Esophagus squamous epithelium (tissue), 5 donors: ENCODE results near the gene ZBED4. TPM values are rescaled to one million over a fixed set of nuclear protein-coding genes. Genes with fewer than 3 reads are reported as not detected.
"Not testable (repeated sequence)": the region's sequence is repeated elsewhere in the genome, so short reads cannot be mapped to it uniquely, and the experiment has no call there.

Experiments
- DNase-seq: peaks from one replicate; lab custom pipeline; 2025; lab: John Stamatoyannopoulos, UW
- H3K27ac ChIP-seq, 4 donors: fragments of 200-600 bp; sonication (generic); one replicate each; pipeline ENCODE4 v1.5.1; 2016 to 2019; ENCODE audit warnings: mild to moderate bottlenecking in 1 of 4
- H3K27me3 ChIP-seq, 4 donors: fragments of 200-600 bp; sonication (generic); 1 replicate in 3 of 4; 2 replicates in 1 of 4; pipeline versions ENCODE4 v1.5.1 to v1.6.0; 2017 to 2021; ENCODE audit warnings: antibody characterized with exemption in 1 of 4
- H3K36me3 ChIP-seq, 3 donors: fragments of 200-600 bp; sonication (generic); one replicate each; pipeline ENCODE4 v1.5.1; 2016 to 2019
- H3K4me1 ChIP-seq, 3 donors: fragments of 200-600 bp; sonication (generic); one replicate each; pipeline ENCODE4 v1.5.1; 2017 to 2019
- H3K4me3 ChIP-seq, 4 donors: fragments of 200-600 bp; sonication (generic); 1 replicate in 3 of 4; 2 replicates in 1 of 4; pipeline ENCODE4 v1.5.1; 2016 to 2019; ENCODE audit warnings: mild to moderate bottlenecking in 2 of 4, moderate library complexity in 1 of 4
- H3K9me3 ChIP-seq, 3 donors: fragments of 200-600 bp; sonication (generic); one replicate each; pipeline ENCODE4 v1.5.1; 2016 to 2019
- POLR2A ChIP-seq, 4 donors: fragments of 450-650 bp; IDR thresholded peaks; one replicate each; pipeline ENCODE4 v1.6.1; 2017; ENCODE audit warnings: antibody characterized with exemption in 4 of 4, mild to moderate bottlenecking in 4 of 4, moderate library complexity in 3 of 4
- WGBS, 2 donors: methylation state at CpG; one replicate each; pipeline ENCODE4 v1.1.5; 2018; 5-methylcytosine and 5-hydroxymethylcytosine counted together
- intact Hi-C: fragments of 100-400 bp; cut with DNase I; formaldehyde crosslinking; loops from one replicate; pipeline ENCODE4 v1.15.0; 2022
- total RNA-seq, 4 donors: library from RNA; depleted of rRNA; stranded (reverse); fragments of >200 nt; gene quantifications; one replicate each; pipeline ENCODE4 v1.1.0, GENCODE V29; 2016
- TF ChIP-seq, protein P1 (sequence below), 6 experiments: fragments of 450-650 bp in 4 of 6; fragments of 200-600 bp in 2 of 6; sonication (generic) in 2 of 6; IDR thresholded peaks; one replicate each; pipeline ENCODE4 v1.5.1; 2016 to 2019; ENCODE audit warnings: antibody characterized with exemption in 6 of 6, mild to moderate bottlenecking in 4 of 6, moderate library complexity in 4 of 6
- donor health status: DM: yes; HTN: yes; CAD: no.

The ZBED4 gene
- total RNA-seq, 4 donors from 2014 or later: 9.6 to 14.1 (median 13.7) TPM

GRCh38 chr22:49815641-49816091 lies 38.0 kb upstream of the ZBED4 start:
- Histone ChIP-seq H3K27me3 (no peaks in the 10 kb centered on the region), H3K4me1 (peaks cover 13 to 75% (median 14%) of the 10 kb centered on the region in 3 donors), H3K9me3 (no peaks in the 10 kb centered on the region), H3K36me3 (peaks cover 3 to 77% (median 19%) of the 10 kb centered on the region in 3 donors), H3K27ac (no peak overlapping the region), H3K4me3 (no peak overlapping the region)
- no peak for DNase-seq
- 43 to 49% methylated on average over 8 to 9 of the region's 15 CpGs for WGBS, 2 donors
- intact Hi-C loops: no loop called here
- TF ChIP-seq, protein P1, sequence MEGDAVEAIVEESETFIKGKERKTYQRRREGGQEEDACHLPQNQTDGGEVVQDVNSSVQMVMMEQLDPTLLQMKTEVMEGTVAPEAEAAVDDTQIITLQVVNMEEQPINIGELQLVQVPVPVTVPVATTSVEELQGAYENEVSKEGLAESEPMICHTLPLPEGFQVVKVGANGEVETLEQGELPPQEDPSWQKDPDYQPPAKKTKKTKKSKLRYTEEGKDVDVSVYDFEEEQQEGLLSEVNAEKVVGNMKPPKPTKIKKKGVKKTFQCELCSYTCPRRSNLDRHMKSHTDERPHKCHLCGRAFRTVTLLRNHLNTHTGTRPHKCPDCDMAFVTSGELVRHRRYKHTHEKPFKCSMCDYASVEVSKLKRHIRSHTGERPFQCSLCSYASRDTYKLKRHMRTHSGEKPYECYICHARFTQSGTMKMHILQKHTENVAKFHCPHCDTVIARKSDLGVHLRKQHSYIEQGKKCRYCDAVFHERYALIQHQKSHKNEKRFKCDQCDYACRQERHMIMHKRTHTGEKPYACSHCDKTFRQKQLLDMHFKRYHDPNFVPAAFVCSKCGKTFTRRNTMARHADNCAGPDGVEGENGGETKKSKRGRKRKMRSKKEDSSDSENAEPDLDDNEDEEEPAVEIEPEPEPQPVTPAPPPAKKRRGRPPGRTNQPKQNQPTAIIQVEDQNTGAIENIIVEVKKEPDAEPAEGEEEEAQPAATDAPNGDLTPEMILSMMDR (IDR thresholded peaks at IDR 0.05): no peak
- no peak for TF ChIP-seq POLR2A (IDR thresholded peaks at IDR 0.05)

GRCh38 chr22:49817359-49817758 lies 36.3 kb upstream of the ZBED4 start:
- peaks cover 6 to 94% (median 28%) of the 10 kb centered on the region in 3 donors for H3K36me3 ChIP-seq
- H3K27ac ChIP-seq: no peak overlapping the region
- H3K4me1 ChIP-seq: peaks cover 15 to 85% (median 21%) of the 10 kb centered on the region in 3 donors
- H3K27me3 ChIP-seq: no peaks in the 10 kb centered on the region
- no peaks in the 10 kb centered on the region for H3K9me3 ChIP-seq
- DNase-seq: no peak
- H3K4me3 ChIP-seq: no peak overlapping the region
- 50% methylated on average over 1 of the region's 3 CpGs; no CpG with 5 or more reads in 1 of the 2 donors for whole genome bisulfite sequencing, 2 donors
- TF ChIP-seq, protein P1 (IDR thresholded peaks at IDR 0.05): no peak
- TF ChIP-seq POLR2A (IDR thresholded peaks at IDR 0.05): no peak
- intact Hi-C loops: no loop called here

- Histone ChIP-seq H3K4me3 (no peak overlapping the region), H3K36me3 (peaks cover 21 to 96% (median 43%) of the 10 kb centered on the region in 3 donors), H3K27me3 (no peaks in the 10 kb centered on the region), H3K4me1 (peaks cover 23 to 85% (median 36%) of the 10 kb centered on the region in 3 donors), H3K9me3 (no peaks in the 10 kb centered on the region), H3K27ac (no peak overlapping the region)
- TF ChIP-seq, protein P1 (IDR thresholded peaks at IDR 0.05): no peak
- TF ChIP-seq POLR2A (IDR thresholded peaks at IDR 0.05): no peak
- intact Hi-C loops: no loop called here
- DNase-seq: no peak
- 73 to 78% methylated on average over 7 of the region's 7 CpGs for WGBS, 2 donors
These were observed 32.7 kb upstream of the ZBED4 start for GRCh38 chr22:49820984-49821383.

DNA sequence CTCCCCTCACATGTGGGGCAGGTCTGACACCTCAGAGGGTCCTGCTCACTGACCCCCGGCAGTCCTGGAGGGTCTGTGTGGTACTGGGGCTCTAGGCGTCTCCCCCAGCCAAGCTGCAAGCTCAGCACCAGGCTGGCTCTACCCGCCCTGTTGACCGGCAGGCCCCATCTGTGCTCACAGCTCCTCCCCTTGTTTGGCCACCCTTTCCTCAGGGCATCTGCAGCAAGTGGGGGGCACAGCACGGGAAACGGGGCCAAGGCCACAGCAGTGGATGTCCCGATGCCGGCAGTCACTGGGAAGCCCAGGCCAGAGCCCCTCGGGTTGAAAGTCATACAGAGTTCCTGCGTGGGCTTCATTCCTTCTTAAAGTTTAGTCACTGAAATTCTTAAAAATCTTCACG lies 31.9 kb upstream of the ZBED4 start:
- DNase-seq: not testable (repeated sequence)

DNA sequence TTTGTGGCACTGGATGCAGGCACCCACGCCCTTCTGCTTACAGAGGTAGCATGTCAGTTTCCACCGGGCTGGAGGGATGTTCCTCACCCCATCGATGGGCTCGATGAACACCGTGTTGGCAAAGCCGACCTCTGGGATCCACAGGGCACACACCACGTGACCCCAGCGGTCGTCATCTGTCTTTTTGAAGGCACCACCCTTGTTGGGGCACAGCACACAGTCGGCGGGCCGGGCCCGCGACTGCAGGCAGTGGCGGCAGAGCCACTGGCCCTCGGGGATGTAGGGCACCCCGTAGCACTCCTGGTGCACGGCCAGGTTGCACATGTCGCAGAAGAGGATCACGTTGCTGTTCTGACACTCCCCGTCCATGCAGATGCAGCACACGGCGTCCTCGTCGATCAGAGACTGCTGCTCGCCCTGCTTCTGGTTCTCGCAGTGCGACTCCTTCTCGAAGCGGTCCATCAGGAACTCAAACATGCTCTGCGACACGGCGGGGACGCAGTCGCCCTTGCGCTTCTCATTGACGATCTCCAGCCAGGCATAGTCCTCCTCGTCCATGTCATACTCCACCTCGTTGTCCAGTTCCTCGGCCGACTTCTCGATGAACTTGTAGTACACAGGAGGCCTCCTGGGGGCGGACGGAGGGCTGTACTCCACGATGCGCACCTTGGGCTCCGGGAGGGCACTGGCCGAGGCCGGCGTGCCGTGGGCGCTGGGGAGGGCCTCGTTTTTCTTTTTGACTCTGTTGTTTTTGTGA lies 30.2 kb upstream of the ZBED4 start:
- H3K36me3 ChIP-seq: peaks cover 21 to 71% (median 39%) of the 10 kb centered on the region in 3 donors
- TF ChIP-seq, protein P1 (IDR thresholded peaks at IDR 0.05): no peak
- TF ChIP-seq POLR2A (IDR thresholded peaks at IDR 0.05): no peak
- 90 to 93% methylated on average over 31 to 43 of the region's 53 CpGs for WGBS, 2 donors
- H3K4me1 ChIP-seq: peaks cover 25 to 77% (median 35%) of the 10 kb centered on the region in 3 donors
- intact Hi-C loops: no loop called here
- no peaks in the 10 kb centered on the region for H3K9me3 ChIP-seq
- no peaks in the 10 kb centered on the region for H3K27me3 ChIP-seq
- H3K4me3 ChIP-seq: no peak overlapping the region
- no peak for DNase-seq
- H3K27ac ChIP-seq: no peak overlapping the region

More for the DNA sequence above, 31.9 kb upstream of the ZBED4 start:
- intact Hi-C loops, H3K27ac ChIP-seq, H3K9me3 ChIP-seq, H3K4me3 ChIP-seq, H3K27me3 ChIP-seq: not testable (repeated sequence)
- 78% methylated on average over 8 of the region's 11 CpGs; no CpG with 5 or more reads in 1 of the 2 donors for WGBS, 2 donors
- peaks cover 21 to 88% (median 43%) of the 10 kb centered on the region in 3 donors for H3K36me3 ChIP-seq
- peaks cover 18 to 85% (median 38%) of the 10 kb centered on the region in 3 donors for H3K4me1 ChIP-seq
